A204.1 (cell line): Measurements from ENCODE around the gene GSG1.
"Not testable (repeated sequence)": the region's sequence is repeated elsewhere in the genome, so short reads cannot be mapped to it uniquely, and the experiment has no call there.

ENCODE experiments used
- FAIRE-seq: peaks from 2 replicates; lab custom pipeline; 2012; peaks lifted over from hg19 to GRCh38; lab: Jason Lieb, UNC

GSG1 gene

DNA sequence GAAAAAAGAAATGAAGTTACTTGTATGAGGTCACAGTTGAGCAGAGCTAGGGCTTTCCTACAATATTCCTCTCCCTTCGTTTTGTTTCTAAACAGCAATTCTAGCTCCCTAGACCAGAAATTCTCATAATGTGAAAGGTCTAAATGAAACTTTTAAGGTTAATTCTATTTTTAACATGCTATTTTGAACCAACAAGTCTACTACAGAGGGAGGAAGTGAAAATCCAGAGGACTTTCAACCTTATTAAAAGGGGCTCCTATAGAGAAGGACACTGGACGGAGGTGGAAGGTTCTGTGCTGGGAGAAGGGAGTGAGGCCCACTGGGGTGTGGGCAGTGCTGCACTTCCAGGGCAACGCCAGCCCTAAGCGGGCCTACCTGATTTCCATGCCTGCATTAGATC, 13.4 kb downstream of the GSG1 start:
- FAIRE-seq = no peak

- FAIRE-seq = no peak
These were observed 15.0 kb downstream of the GSG1 start for GRCh38 chr12:13088496-13088895.

DNA sequence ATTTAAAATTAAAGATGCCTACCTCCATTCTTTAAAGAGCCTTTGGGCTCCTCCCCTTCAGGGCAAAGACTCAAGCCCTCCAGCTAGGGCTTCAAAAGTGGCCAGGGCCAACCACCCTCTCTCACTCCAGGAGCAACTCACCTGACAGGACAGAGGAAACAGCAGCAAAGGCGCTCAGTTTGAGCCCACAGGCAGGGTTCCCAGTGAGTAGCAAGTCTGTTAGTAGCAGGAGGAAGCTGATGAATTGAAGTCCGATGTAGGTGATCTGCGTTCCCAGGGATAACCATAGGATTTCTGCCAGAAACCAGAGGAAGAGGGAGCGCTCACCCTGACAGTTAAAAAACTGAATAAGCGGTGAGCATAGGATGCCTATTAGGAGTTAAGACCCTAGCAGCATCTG, 15.7 kb downstream of the GSG1 start:
- no peak for FAIRE-seq

- no peak for FAIRE-seq
These were observed 17.3 kb downstream of the GSG1 start for GRCh38 chr12:13085968-13086686.

DNA sequence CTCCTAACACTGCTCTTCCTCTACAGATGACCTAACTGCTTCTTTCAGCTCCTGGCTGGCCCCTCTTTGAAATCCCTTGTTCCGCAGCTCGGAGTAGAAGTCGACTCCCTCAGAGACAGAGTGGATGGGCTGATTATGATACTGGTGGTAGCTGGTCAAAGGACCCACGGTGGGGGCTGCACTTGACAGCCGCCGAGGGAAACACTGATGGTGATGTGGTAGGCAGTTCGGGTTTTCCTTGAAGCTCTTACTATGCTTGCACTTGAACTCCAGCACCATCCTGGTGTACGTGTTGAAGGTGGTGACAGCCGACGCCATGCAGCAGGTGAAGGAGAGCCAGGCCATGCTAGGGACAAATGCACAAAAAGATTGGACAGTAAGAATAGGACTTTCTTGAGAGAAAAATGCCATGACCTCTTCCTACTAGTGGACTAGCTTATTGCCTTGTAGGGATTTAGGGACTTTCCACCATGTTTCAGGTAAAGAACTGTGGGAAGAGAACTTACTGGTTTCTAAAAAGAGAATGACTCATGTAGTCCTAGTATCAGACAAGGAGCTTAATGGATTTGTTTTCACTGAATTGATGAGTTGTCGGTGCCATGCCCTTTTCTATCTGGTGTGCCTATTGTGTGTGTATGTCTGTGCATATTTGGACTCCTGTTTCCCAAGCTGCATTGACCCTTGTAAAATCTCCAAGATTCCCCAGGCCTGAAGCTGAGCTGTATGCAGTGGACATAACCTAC, 18.4 kb downstream of the GSG1 start:
- FAIRE-seq = no peak

DNA sequence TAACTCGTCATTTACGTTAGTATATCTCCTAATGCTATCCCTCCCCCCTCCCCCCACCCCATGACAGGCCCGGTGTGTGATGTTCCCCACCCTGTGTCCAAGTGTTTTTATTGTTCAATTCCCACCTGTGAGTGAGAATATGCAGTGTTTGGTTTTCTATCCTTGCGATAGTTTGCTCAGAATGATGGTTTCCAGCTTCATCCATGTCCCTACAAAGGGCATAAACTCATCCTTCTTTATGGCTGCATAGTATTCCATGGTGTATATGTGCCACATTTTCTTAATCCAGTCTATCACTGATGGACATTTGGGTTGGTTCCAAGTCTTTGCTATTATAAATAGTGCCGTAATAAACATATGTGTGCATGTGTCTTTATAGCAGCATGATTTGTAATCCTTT, 19.8 kb downstream of the GSG1 start:
- FAIRE-seq = not testable (repeated sequence)

GRCh38 chr12:13082861-13083260, 20.6 kb downstream of the GSG1 start:
- FAIRE-seq = no peak

GRCh38 chr12:13080266-13080665, 23.2 kb downstream of the GSG1 start:
- FAIRE-seq = no peak

- FAIRE-seq = no peak
These were observed 24.0 kb downstream of the GSG1 start for GRCh38 chr12:13079440-13079906.

GRCh38 chr12:13075786-13076570, 27.5 kb downstream of the GSG1 start:
- FAIRE-seq = no peak

- no peak for FAIRE-seq
These were observed 28.4 kb downstream of the GSG1 start for GRCh38 chr12:13075118-13075480.

GRCh38 chr12:13074396-13075117, 28.9 kb downstream of the GSG1 start:
- FAIRE-seq = no peak

DNA sequence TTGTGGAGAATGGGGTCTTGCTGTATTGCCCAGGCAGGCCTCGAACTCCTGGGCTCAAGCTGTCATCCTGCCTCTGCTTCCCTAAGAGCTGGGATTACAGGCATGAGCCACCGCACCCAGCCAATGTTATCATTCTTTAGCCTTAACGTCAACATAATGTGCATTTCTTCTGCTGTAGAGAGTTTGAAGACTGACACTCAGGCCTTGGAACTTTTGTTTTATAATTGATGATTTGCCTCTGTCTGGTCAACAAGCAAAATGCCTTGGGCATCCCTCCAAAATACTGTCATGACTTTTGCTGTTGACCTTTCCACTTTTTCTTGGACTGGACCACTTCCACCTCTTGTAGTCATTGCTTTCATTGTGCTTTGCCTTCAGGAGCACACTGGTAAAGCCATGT, 30.3 kb downstream of the GSG1 start:
- no peak for FAIRE-seq

GRCh38 chr12:13071305-13072280, 31.9 kb downstream of the GSG1 start:
- FAIRE-seq = no peak

- no peak for FAIRE-seq
These were observed 34.1 kb downstream of the GSG1 start for GRCh38 chr12:13069380-13069779.

- no peak for FAIRE-seq
These were observed 36.1 kb downstream of the GSG1 start for GRCh38 chr12:13067322-13067721.

GRCh38 chr12:13066459-13066858, 37.0 kb downstream of the GSG1 start:
- FAIRE-seq = no peak

- FAIRE-seq = no peak
These were observed 37.5 kb downstream of the GSG1 start for GRCh38 chr12:13066014-13066413.

DNA sequence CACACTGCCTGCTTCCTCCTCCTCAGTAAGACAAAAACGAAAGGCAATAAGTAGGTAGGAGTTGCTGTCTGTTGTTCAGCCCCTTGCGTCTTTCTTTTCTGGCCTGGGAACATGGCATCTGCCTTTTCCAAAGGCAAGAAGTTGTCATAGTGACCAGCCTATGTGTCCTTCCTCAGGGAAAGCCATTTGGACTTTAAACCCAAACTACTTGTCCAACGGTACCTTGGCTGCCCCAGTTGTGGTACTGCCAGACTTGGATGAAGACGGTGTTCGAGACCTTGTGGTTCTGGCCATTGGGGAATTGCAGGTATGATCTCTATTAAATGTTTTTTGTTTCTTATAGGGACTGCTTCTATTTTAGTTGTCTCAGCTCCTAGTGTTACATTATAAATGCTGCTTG, 40.8 kb downstream of the GSG1 start:
- FAIRE-seq = no peak

- no peak for FAIRE-seq
These were observed 42.1 kb downstream of the GSG1 start for GRCh38 chr12:13061377-13061776.

DNA sequence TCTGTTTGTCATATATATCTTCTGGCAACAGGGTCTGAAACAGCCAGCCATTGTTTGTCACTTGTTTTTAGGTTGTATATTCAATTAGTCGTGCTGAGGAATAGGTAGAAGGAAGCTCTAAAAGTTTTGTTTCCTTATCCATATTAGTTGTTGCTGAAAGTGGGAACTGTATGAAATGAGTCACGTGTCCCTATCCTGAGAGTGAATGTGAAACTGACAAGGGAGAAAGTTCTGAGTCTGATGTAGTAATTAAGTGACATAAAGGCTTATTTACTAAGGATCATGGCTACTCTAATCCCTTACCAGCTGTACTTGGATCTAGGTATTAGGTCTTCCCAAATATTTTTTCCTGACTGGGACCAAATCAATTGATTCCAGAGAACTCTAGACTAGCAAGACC, 42.9 kb downstream of the GSG1 start:
- no peak for FAIRE-seq
